CD14-positive monocyte (primary cell): ENCODE data around the gene RLF. TPM values are rescaled to one million over a fixed set of nuclear protein-coding genes. Genes with fewer than 3 reads are reported as not detected.

Experiments
- DNase-seq, 3 donors: peaks; one replicate each; pipeline ENCODE4 v3.0.0-alpha.2; 2011 to 2022
- H2AFZ ChIP-seq: 2 replicates; pipeline ENCODE4 v1.6.0; 2012; ENCODE audit warnings: mild to moderate bottlenecking, low read depth, low read length, inconsistent platforms; ENCODE audit not compliant: insufficient read depth, poor library complexity, severe bottlenecking
- H3K27ac ChIP-seq, 2 donors: 1 replicate in 1 of 2; 2 replicates in 1 of 2; pipeline ENCODE4 v1.5.1; 2012 to 2013; ENCODE audit warnings: low read length in 2 of 2, control low read depth in 1 of 2, inconsistent platforms in 1 of 2, low read depth in 1 of 2, mild to moderate bottlenecking in 1 of 2
- H3K27me3 ChIP-seq, 2 donors: one replicate each; pipeline versions ENCODE4 v1.6.0 to v1.6.1; 2011 to 2013; ENCODE audit warnings: low read length in 2 of 2; ENCODE audit not compliant: control insufficient read depth in 2 of 2, insufficient read depth in 2 of 2
- H3K36me3 ChIP-seq, 2 donors: replicated peaks in 1 of 2; 1 replicate in 1 of 2; 2 replicates in 1 of 2; pipeline versions ENCODE4 v1.5.1 to v1.6.1; 2012 to 2013; ENCODE audit warnings: low read length in 2 of 2, control low read depth in 1 of 2, inconsistent platforms in 1 of 2, mild to moderate bottlenecking in 1 of 2; ENCODE audit not compliant: insufficient read depth in 2 of 2, control insufficient read depth in 1 of 2
- H3K4me1 ChIP-seq, 2 donors: 1 replicate in 1 of 2; 2 replicates in 1 of 2; pipeline versions ENCODE4 v1.5.1 to v1.6.1; 2012 to 2013; ENCODE audit warnings: low read length in 2 of 2, control low read depth in 1 of 2, inconsistent platforms in 1 of 2, mild to moderate bottlenecking in 1 of 2, moderate library complexity in 1 of 2; ENCODE audit not compliant: insufficient read depth in 2 of 2, control insufficient read depth in 1 of 2
- H3K4me2 ChIP-seq: replicated peaks from 2 replicates; pipeline ENCODE3; 2012; ENCODE audit warnings: low read length, moderate library complexity, mild to moderate bottlenecking; ENCODE audit not compliant: poor library complexity, severe bottlenecking; ENCODE audit errors: extremely low read depth
- H3K4me3 ChIP-seq, 3 experiments: fragments of 200-600 bp in 1 of 3; sonication (generic) in 1 of 3; replicated peaks in 1 of 3; 1 replicate in 2 of 3; 2 replicates in 1 of 3; pipeline ENCODE4 v1.5.1; 2011 to 2013; ENCODE audit warnings: low read length in 3 of 3, mild to moderate bottlenecking in 3 of 3, control low read depth in 2 of 3, low read depth in 2 of 3, inconsistent platforms in 1 of 3, moderate library complexity in 1 of 3
- H3K79me2 ChIP-seq: 2 replicates; pipeline ENCODE4 v1.6.0; 2012; ENCODE audit warnings: mild to moderate bottlenecking, control low read depth, inconsistent platforms, low read length, moderate library complexity; ENCODE audit not compliant: insufficient read depth
- H3K9ac ChIP-seq: 2 replicates; pipeline ENCODE4 v1.6.0; 2017; ENCODE audit warnings: low read length, mild to moderate bottlenecking; ENCODE audit not compliant: insufficient read depth, poor library complexity, severe bottlenecking
- H3K9me3 ChIP-seq, 2 donors: replicated peaks in 1 of 2; 1 replicate in 1 of 2; 2 replicates in 1 of 2; pipeline versions ENCODE4 v1.5.1 to v1.6.1; 2012 to 2013; ENCODE audit warnings: low read length in 2 of 2, control low read depth in 1 of 2; ENCODE audit not compliant: control insufficient read depth in 1 of 2, insufficient read depth in 1 of 2
- H4K20me1 ChIP-seq: 2 replicates; pipeline ENCODE4 v1.6.0; 2012; ENCODE audit warnings: mild to moderate bottlenecking, low read length, control low read depth, moderate library complexity; ENCODE audit not compliant: insufficient read depth
- H3K27ac Mint-ChIP-seq, 7 donors: one replicate each; pipeline ENCODE4 v1.8.0; 2020; ENCODE audit warnings: mild to moderate bottlenecking in 7 of 7, mixed read lengths in 7 of 7, moderate library complexity in 6 of 7, inconsistent platforms in 2 of 7
- H3K27me3 Mint-ChIP-seq, 3 donors: one replicate each; pipeline ENCODE4 v1.8.0; 2021 to 2022; ENCODE audit warnings: low read depth in 3 of 3, mild to moderate bottlenecking in 3 of 3, mixed read lengths in 3 of 3, moderate library complexity in 3 of 3, inconsistent platforms in 1 of 3
- H3K36me3 Mint-ChIP-seq, 2 donors: one replicate each; pipeline ENCODE4 v1.8.0; 2020; ENCODE audit warnings: mixed read lengths in 2 of 2, inconsistent platforms in 1 of 2, mild to moderate bottlenecking in 1 of 2
- H3K4me1 Mint-ChIP-seq: one replicate; pipeline ENCODE4 v1.8.0; 2020; ENCODE audit warnings: mild to moderate bottlenecking, mixed read lengths
- H3K4me3 Mint-ChIP-seq, 2 donors: one replicate each; pipeline ENCODE4 v1.8.0; 2020; ENCODE audit warnings: mild to moderate bottlenecking in 2 of 2, mixed read lengths in 2 of 2, moderate library complexity in 1 of 2
- H3K9me3 Mint-ChIP-seq, 7 donors: one replicate each; pipeline ENCODE4 v1.8.0; 2020 to 2022; ENCODE audit warnings: mixed read lengths in 7 of 7, mild to moderate bottlenecking in 6 of 7, moderate library complexity in 6 of 7, inconsistent platforms in 2 of 7
- WGBS: methylation state at CpG from one replicate; pipeline ENCODE4 v1.1.5; 2013; ENCODE audit warnings: missing lambda C conversion rate; ENCODE audit not compliant: insufficient coverage; 5-methylcytosine and 5-hydroxymethylcytosine counted together
- intact Hi-C, 2 donors: fragments of 100-400 bp; cut with micrococcal nuclease; formaldehyde crosslinking; loops; one replicate each; pipeline versions ENCODE4 v1.15.0 to v1.15.1; 2023
- polyA minus RNA-seq: library from RNA; depleted of rRNA, polyadenylated mRNA; stranded (reverse); fragments of >200 nt; gene quantifications from 2 replicates; pipeline ENCODE4 v1.2.3, GENCODE V29; 2012
- polyA plus RNA-seq, 3 donors: library from polyadenylated mRNA; depleted of rRNA in 1 of 3; unstranded in 2 of 3; stranded (reverse) in 1 of 3; fragments of 300-500 nt in 2 of 3; fragments of >200 nt in 1 of 3; fragmentation: Illumina TruSeq in 2 of 3; gene quantifications; 1 replicate in 2 of 3; 2 replicates in 1 of 3; pipeline ENCODE4 v1.2.3, GENCODE V29; 2012 to 2021
- total RNA-seq, 12 experiments: library from RNA in 1 of 12; stranded (reverse) in 1 of 12; fragments of 120-200 nt in 1 of 12; gene quantifications; one replicate each; pipeline ENCODE4 v1.2.4 and lab custom pipeline; 2013 to 2026; ENCODE audit warnings: mixed read lengths in 6 of 12, inconsistent platforms in 1 of 12
- TF ChIP-seq, protein P1 (sequence below): fragments of 200-600 bp; IDR thresholded peaks from one replicate; pipeline ENCODE4 v1.8.0; 2022; ENCODE audit warnings: antibody characterized with exemption, mild to moderate bottlenecking

RLF gene, protein sequence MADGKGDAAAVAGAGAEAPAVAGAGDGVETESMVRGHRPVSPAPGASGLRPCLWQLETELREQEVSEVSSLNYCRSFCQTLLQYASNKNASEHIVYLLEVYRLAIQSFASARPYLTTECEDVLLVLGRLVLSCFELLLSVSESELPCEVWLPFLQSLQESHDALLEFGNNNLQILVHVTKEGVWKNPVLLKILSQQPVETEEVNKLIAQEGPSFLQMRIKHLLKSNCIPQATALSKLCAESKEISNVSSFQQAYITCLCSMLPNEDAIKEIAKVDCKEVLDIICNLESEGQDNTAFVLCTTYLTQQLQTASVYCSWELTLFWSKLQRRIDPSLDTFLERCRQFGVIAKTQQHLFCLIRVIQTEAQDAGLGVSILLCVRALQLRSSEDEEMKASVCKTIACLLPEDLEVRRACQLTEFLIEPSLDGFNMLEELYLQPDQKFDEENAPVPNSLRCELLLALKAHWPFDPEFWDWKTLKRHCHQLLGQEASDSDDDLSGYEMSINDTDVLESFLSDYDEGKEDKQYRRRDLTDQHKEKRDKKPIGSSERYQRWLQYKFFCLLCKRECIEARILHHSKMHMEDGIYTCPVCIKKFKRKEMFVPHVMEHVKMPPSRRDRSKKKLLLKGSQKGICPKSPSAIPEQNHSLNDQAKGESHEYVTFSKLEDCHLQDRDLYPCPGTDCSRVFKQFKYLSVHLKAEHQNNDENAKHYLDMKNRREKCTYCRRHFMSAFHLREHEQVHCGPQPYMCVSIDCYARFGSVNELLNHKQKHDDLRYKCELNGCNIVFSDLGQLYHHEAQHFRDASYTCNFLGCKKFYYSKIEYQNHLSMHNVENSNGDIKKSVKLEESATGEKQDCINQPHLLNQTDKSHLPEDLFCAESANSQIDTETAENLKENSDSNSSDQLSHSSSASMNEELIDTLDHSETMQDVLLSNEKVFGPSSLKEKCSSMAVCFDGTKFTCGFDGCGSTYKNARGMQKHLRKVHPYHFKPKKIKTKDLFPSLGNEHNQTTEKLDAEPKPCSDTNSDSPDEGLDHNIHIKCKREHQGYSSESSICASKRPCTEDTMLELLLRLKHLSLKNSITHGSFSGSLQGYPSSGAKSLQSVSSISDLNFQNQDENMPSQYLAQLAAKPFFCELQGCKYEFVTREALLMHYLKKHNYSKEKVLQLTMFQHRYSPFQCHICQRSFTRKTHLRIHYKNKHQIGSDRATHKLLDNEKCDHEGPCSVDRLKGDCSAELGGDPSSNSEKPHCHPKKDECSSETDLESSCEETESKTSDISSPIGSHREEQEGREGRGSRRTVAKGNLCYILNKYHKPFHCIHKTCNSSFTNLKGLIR (N-terminal part only)
- total RNA-seq (2013) = 15.7 TPM
- 1 to 10 TPM; 3.0 to 9.2 (median 6.2) TPM for polyA plus RNA-seq
- polyA minus RNA-seq = 5.9 and 6.8 TPM in 2 replicates
- total RNA-seq (lab: John Stamatoyannopoulos, UW) = 114 to 282 (median 201) reads per million in 11 experiments

DNA sequence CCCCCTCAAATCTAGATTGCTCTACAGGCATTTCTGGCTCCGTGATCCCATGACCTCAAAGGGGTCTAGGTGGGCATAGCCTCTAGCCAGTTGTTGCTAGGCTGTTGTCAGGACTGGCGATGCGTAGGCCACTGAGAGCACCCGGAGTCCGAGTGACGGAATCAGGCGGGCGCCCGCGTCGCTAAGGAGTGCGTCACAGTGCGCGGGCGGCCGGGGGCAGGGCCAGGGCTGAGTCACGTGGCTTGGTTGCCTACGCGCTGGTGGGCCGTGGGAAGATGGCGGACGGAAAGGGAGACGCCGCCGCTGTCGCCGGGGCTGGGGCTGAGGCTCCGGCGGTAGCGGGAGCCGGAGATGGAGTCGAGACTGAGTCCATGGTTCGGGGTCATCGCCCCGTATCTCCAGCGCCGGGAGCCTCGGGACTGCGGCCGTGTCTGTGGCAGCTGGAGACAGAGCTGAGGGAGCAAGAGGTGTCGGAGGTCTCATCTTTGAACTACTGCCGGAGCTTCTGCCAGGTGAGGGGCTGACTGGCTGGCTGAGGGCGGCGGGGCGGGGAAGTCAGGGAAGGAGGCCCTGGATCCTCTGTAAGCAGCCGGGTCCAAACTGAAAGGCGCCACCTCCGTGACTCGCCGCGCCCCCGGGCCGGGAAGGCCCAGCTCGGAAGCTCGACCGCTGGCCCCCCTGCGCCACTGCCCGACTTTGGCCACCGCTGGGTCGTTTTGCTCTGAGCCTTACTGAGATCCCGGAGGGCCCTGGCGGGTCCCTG lies at the start of gene RLF:
TSS of gene RLF (plus strand) at position 263 of the 763 bp plus-strand sequence. CDS start at position 276, 13 bp downstream.
- TF ChIP-seq, protein P1, sequence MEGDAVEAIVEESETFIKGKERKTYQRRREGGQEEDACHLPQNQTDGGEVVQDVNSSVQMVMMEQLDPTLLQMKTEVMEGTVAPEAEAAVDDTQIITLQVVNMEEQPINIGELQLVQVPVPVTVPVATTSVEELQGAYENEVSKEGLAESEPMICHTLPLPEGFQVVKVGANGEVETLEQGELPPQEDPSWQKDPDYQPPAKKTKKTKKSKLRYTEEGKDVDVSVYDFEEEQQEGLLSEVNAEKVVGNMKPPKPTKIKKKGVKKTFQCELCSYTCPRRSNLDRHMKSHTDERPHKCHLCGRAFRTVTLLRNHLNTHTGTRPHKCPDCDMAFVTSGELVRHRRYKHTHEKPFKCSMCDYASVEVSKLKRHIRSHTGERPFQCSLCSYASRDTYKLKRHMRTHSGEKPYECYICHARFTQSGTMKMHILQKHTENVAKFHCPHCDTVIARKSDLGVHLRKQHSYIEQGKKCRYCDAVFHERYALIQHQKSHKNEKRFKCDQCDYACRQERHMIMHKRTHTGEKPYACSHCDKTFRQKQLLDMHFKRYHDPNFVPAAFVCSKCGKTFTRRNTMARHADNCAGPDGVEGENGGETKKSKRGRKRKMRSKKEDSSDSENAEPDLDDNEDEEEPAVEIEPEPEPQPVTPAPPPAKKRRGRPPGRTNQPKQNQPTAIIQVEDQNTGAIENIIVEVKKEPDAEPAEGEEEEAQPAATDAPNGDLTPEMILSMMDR = no peak
- no peaks in the 10 kb centered on the region for H3K36me3 ChIP-seq
- H3K27me3 ChIP-seq = no peaks in the 10 kb centered on the region
- peaks cover 43% of the 10 kb centered on the region for H4K20me1 ChIP-seq
- H3K27ac ChIP-seq = peak within 1 kb of the TSS; percentile 91 to 96
- peak within 1 kb of the TSS; percentile 64 to 94 (median 93) for H3K4me3 ChIP-seq
- no peaks in the 10 kb centered on the region for H3K36me3 Mint-ChIP-seq
- peaks cover 0 to 5% (median 0%) of the 10 kb centered on the region in 3 donors for H3K27me3 Mint-ChIP-seq
- H3K4me3 Mint-ChIP-seq = no peak within 1 kb of the TSS
- WGBS = under 1% methylated on average over 62 of the region's 62 CpGs
- H3K4me1 ChIP-seq = peaks cover 21 to 30% of the 10 kb centered on the region in 2 donors
- peak within 1 kb of the TSS; percentile 84 for H2AFZ ChIP-seq
- H3K9ac ChIP-seq = peak within 1 kb of the TSS; percentile 99
- no peaks in the 10 kb centered on the region for H3K9me3 Mint-ChIP-seq
- peak; percentile 92 to 96 (median 93) for DNase-seq
- no peak within 1 kb of the TSS for H3K27ac Mint-ChIP-seq
- peaks cover 52% of the 10 kb centered on the region for H3K79me2 ChIP-seq
- H3K4me2 ChIP-seq = peak within 1 kb of the TSS; percentile 70
- H3K9me3 ChIP-seq = no peaks in the 10 kb centered on the region
- H3K4me1 Mint-ChIP-seq = peaks cover 12% of the 10 kb centered on the region
- intact Hi-C loops = loop anchor here (5.0 kb wide), 2 partner anchors 81 to 96 kb away; partner anchors contain the start of gene ZMPSTE24 (in 2 of the 2)
